SH-SY5Y (cell line): ENCODE results near the gene MLN.

Experiments
- GATA2 ChIP-seq: IDR thresholded peaks from 2 replicates; pipeline ENCODE4 v1.6.1; 2011; ENCODE audit warnings: mild to moderate bottlenecking, low read depth, low read length
- GATA3 ChIP-seq: IDR thresholded peaks from 2 replicates; pipeline ENCODE4 v1.6.1; 2011; ENCODE audit warnings: low read depth, mild to moderate bottlenecking, low read length, moderate library complexity

GRCh38 chr6:33828764-33829731 is 25.2 kb upstream of the MLN start:
- TF ChIP-seq GATA3 (no peak), GATA2 (no peak)
